PC-3 (cell line): ENCODE results near the gene NPRL2. TPM values are rescaled to one million over a fixed set of nuclear protein-coding genes. Genes with fewer than 3 reads are reported as not detected.

ENCODE experiments used
- ATAC-seq: fragments of 200-7000 bp; cut with Tn5 transposase; 2 replicates; pipeline ENCODE4 v1.9.1; 2020; ENCODE audit warnings: mild to moderate bottlenecking, moderate library complexity
- BruUV-seq: library from RNA; stranded (reverse); fragments of 400-500 nt; replicated peaks from 2 replicates; lab custom pipeline; 2021; lab: Mats Ljungman, UMichigan
- CTCF ChIA-PET: fragments of 300-600 bp; sonication (Branson Sonifier 250); formaldehyde crosslinking; loops from one replicate; lab custom pipeline; 2022; ENCODE audit warnings: antibody characterized with exemption; lab: Charles Lee
- POLR2A ChIA-PET: fragments of 300-600 bp; sonication (Branson Sonifier 250); formaldehyde crosslinking; loops from one replicate; lab custom pipeline; 2022; ENCODE audit warnings: antibody characterized with exemption; ENCODE audit not compliant: unreplicated experiment; lab: Charles Lee
- DNase-seq: peaks from one replicate; pipeline ENCODE4 v3.0.0-alpha.2; 2015
- H2AFZ ChIP-seq: fragments of 300-600 bp; sonication (generic); 2 replicates; pipeline ENCODE4 v1.6.0; 2016; ENCODE audit warnings: antibody characterized with exemption, low read length
- H3F3A ChIP-seq: fragments of 300-600 bp; sonication (generic); one replicate; pipeline ENCODE4 v1.6.0; 2017; ENCODE audit warnings: antibody characterized with exemption, low read length, control low read depth, mild to moderate bottlenecking; ENCODE audit not compliant: unreplicated experiment
- H3K27ac ChIP-seq: fragments of 300-600 bp; sonication (generic); 2 replicates; pipeline ENCODE4 v1.5.1; 2016; ENCODE audit warnings: mild to moderate bottlenecking, low read length
- H3K27me3 ChIP-seq: fragments of 300-600 bp; sonication (generic); 2 replicates; pipeline ENCODE4 v1.6.1; 2016; ENCODE audit warnings: low read length, mixed read lengths
- H3K36me3 ChIP-seq: fragments of 300-600 bp; sonication (generic); 2 replicates; pipeline ENCODE4 v1.6.1; 2016; ENCODE audit warnings: low read depth, mixed run types, low read length, mixed read lengths
- H3K4me1 ChIP-seq: fragments of 300-600 bp; sonication (generic); 2 replicates; pipeline ENCODE4 v1.5.1; 2016; ENCODE audit warnings: low read length; ENCODE audit not compliant: insufficient read depth
- H3K4me2 ChIP-seq: fragments of 300-600 bp; sonication (generic); 2 replicates; pipeline ENCODE4 v1.6.0; 2016; ENCODE audit warnings: low read length
- H3K4me3 ChIP-seq: fragments of 300-600 bp; sonication (generic); 2 replicates; pipeline ENCODE4 v1.5.1; 2016; ENCODE audit warnings: mild to moderate bottlenecking, low read length, mixed read lengths
- H3K79me2 ChIP-seq: fragments of 300-600 bp; sonication (generic); 2 replicates; pipeline ENCODE4 v1.6.1; 2017; ENCODE audit warnings: low read length, mixed read lengths
- H3K9ac ChIP-seq: fragments of 300-600 bp; sonication (generic); 2 replicates; pipeline ENCODE4 v1.6.0; 2016; ENCODE audit warnings: mild to moderate bottlenecking, low read length
- H3K9me2 ChIP-seq: fragments of 300-600 bp; sonication (generic); replicated peaks from 2 replicates; pipeline ENCODE4 v1.6.1; 2016; ENCODE audit warnings: mixed run types, low read length, mixed read lengths
- H3K9me3 ChIP-seq: fragments of 300-600 bp; sonication (generic); 2 replicates; pipeline ENCODE4 v1.6.1; 2016; ENCODE audit warnings: low read length, mixed read lengths
- H4K20me1 ChIP-seq: fragments of 300-600 bp; sonication (generic); 2 replicates; pipeline ENCODE4 v1.6.1; 2016; ENCODE audit warnings: low read length, mixed read lengths
- EZH2 ChIP-seq: fragments of 300-600 bp; sonication (generic); IDR thresholded peaks from one replicate; pipeline ENCODE4 v1.6.1; 2017; ENCODE audit warnings: antibody characterized with exemption, mild to moderate bottlenecking, low read length; ENCODE audit not compliant: unreplicated experiment
- EZH2phosphoT487 ChIP-seq: fragments of 300-600 bp; sonication (generic); IDR thresholded peaks from 2 replicates; pipeline ENCODE4 v1.6.1; 2018; ENCODE audit warnings: mild to moderate bottlenecking, antibody characterized with exemption, low read length, borderline replicate concordance
- intact Hi-C: fragments of 100-400 bp; cut with micrococcal nuclease; formaldehyde crosslinking; loops from 2 replicates; pipeline ENCODE4 v1.9.0; 2023
- total RNA-seq: library from RNA; depleted of rRNA; stranded (reverse); fragments of >200 nt; gene quantifications from 2 replicates; pipeline ENCODE4 v1.2.3, GENCODE V29; 2014
- TF ChIP-seq, protein P1 (sequence below): fragments of 300-600 bp; sonication (generic); conservative IDR thresholded peaks from 2 replicates; pipeline ENCODE4 v1.5.1; 2017; ENCODE audit warnings: antibody characterized with exemption, low read depth, mild to moderate bottlenecking, low read length

NPRL2 gene
- total RNA-seq, 1 experiment from 2014 or later = 56.9 TPM

GRCh38 chr3:50385754-50386153, 35.2 kb upstream of the NPRL2 start:
- no peak for DNase-seq
- H3K27me3 ChIP-seq = no peaks in the 10 kb centered on the region
- no peaks in the 10 kb centered on the region for H3F3A ChIP-seq
- no peaks in the 10 kb centered on the region for H3K9me3 ChIP-seq
- no peaks in the 10 kb centered on the region for H3K36me3 ChIP-seq
- intact Hi-C loops = no loop called here
- H3K4me1 ChIP-seq = no peaks in the 10 kb centered on the region
- no peak overlapping the region for H3K4me3 ChIP-seq
- no peaks in the 10 kb centered on the region for H3K9me2 ChIP-seq
- no peak overlapping the region for H3K4me2 ChIP-seq
- POLR2A ChIA-PET = no interaction called here
- no peak overlapping the region for H3K27ac ChIP-seq
- BruUV-seq = no TSS peak
- H2AFZ ChIP-seq = no peak overlapping the region
- no peaks in the 10 kb centered on the region for H4K20me1 ChIP-seq
- no peak for ATAC-seq
- H3K79me2 ChIP-seq = no peaks in the 10 kb centered on the region
- CTCF ChIA-PET = no interaction called here
- H3K9ac ChIP-seq = no peak overlapping the region
- TF ChIP-seq EZH2 (no peak), EZH2phosphoT487 (no peak)
- TF ChIP-seq, protein P1, sequence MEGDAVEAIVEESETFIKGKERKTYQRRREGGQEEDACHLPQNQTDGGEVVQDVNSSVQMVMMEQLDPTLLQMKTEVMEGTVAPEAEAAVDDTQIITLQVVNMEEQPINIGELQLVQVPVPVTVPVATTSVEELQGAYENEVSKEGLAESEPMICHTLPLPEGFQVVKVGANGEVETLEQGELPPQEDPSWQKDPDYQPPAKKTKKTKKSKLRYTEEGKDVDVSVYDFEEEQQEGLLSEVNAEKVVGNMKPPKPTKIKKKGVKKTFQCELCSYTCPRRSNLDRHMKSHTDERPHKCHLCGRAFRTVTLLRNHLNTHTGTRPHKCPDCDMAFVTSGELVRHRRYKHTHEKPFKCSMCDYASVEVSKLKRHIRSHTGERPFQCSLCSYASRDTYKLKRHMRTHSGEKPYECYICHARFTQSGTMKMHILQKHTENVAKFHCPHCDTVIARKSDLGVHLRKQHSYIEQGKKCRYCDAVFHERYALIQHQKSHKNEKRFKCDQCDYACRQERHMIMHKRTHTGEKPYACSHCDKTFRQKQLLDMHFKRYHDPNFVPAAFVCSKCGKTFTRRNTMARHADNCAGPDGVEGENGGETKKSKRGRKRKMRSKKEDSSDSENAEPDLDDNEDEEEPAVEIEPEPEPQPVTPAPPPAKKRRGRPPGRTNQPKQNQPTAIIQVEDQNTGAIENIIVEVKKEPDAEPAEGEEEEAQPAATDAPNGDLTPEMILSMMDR = no peak

- ATAC-seq (no peak), DNase-seq (no peak)
- no peak for TF ChIP-seq EZH2
- TF ChIP-seq, protein P1 = no peak
- no peak for TF ChIP-seq EZH2phosphoT487
- Histone ChIP-seq H3K4me2 (no peak overlapping the region), H2AFZ (no peak overlapping the region), H3F3A (no peaks in the 10 kb centered on the region), H3K9me2 (no peaks in the 10 kb centered on the region), H3K36me3 (no peaks in the 10 kb centered on the region), H3K4me3 (no peak overlapping the region), H3K27me3 (no peaks in the 10 kb centered on the region), H3K79me2 (no peaks in the 10 kb centered on the region), H3K27ac (no peak overlapping the region), H3K9ac (no peak overlapping the region), H3K9me3 (no peaks in the 10 kb centered on the region), H3K4me1 (no peaks in the 10 kb centered on the region), H4K20me1 (no peaks in the 10 kb centered on the region)
- BruUV-seq = no TSS peak
- intact Hi-C loops = no loop called here
- POLR2A ChIA-PET = no interaction called here
- CTCF ChIA-PET = no interaction called here
These were observed 33.2 kb upstream of the NPRL2 start for GRCh38 chr3:50383750-50384149.

- H3K4me2 ChIP-seq = no peak overlapping the region
- POLR2A ChIA-PET = no interaction called here
- no peaks in the 10 kb centered on the region for H3K4me1 ChIP-seq
- no TSS peak for BruUV-seq
- intact Hi-C loops = no loop called here
- no peak overlapping the region for H3K9ac ChIP-seq
- H3K9me2 ChIP-seq = no peaks in the 10 kb centered on the region
- H3K4me3 ChIP-seq = no peak overlapping the region
- H4K20me1 ChIP-seq = no peaks in the 10 kb centered on the region
- H2AFZ ChIP-seq = no peak overlapping the region
- no peaks in the 10 kb centered on the region for H3K36me3 ChIP-seq
- no peak overlapping the region for H3K27ac ChIP-seq
- no peaks in the 10 kb centered on the region for H3F3A ChIP-seq
- ATAC-seq (no peak), DNase-seq (no peak)
- TF ChIP-seq EZH2 = no peak
- TF ChIP-seq, protein P1 = no peak
- TF ChIP-seq EZH2phosphoT487 = no peak
- H3K27me3 ChIP-seq = no peaks in the 10 kb centered on the region
- no peaks in the 10 kb centered on the region for H3K9me3 ChIP-seq
- H3K79me2 ChIP-seq = no peaks in the 10 kb centered on the region
- CTCF ChIA-PET = no interaction called here
These were observed 32.1 kb upstream of the NPRL2 start for GRCh38 chr3:50382722-50383121.
